Stimulated activated CD4-positive, alpha-beta T cell treated with anti-CD3 and anti-CD28 coated beads, Interleukin-1b, Interleukin-23, amount 100 ng/mL, for 4 hours (primary cell): ENCODE data around the gene ERBIN.

ENCODE experiments used
- DNase-seq, 2 donors: peaks; one replicate each; pipeline ENCODE4 v3.0.0-alpha.2; 2020; ENCODE audit warnings: low read depth in 2 of 2

Gene ERBIN

GRCh38 chr5:66129144-66129543 is 202.8 kb downstream of the ERBIN start:
- no peak for DNase-seq

GRCh38 chr5:66130493-66130892 is 204.1 kb downstream of the ERBIN start:
- DNase-seq, result no peak
